ENCODE measurements around the gene CPA4.
A peak's percentile ranks its signal among the peaks of the same experiment; 100 is the strongest.

The CPA4 gene

DNA sequence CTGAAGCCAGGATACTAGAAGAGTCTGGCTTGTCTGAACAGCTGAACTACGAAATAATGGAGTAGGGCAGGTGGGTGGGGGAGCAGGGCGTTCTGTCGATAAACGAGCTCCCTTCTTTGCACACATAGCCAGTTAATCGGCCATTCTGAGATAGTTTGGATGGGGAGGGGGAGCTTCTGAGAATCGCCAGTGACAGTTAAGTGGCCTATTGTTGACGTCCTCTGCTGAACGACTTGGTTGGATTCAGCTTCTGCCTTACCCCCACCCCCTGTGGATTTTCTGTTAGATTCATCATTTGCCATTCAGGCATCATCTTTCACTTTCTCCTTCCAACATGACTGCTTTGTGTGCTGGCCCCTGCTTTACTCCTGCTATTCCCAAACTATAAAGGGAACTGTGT, 52.2 kb downstream of the CPA4 start:
- no peak for DNase-seq (ENCODE audit: low read depth)
- no peak overlapping the region for H3K4me3 ChIP-seq (replicated peaks; ENCODE audit: low read depth, low read length)
- TF ChIP-seq, protein P1, sequence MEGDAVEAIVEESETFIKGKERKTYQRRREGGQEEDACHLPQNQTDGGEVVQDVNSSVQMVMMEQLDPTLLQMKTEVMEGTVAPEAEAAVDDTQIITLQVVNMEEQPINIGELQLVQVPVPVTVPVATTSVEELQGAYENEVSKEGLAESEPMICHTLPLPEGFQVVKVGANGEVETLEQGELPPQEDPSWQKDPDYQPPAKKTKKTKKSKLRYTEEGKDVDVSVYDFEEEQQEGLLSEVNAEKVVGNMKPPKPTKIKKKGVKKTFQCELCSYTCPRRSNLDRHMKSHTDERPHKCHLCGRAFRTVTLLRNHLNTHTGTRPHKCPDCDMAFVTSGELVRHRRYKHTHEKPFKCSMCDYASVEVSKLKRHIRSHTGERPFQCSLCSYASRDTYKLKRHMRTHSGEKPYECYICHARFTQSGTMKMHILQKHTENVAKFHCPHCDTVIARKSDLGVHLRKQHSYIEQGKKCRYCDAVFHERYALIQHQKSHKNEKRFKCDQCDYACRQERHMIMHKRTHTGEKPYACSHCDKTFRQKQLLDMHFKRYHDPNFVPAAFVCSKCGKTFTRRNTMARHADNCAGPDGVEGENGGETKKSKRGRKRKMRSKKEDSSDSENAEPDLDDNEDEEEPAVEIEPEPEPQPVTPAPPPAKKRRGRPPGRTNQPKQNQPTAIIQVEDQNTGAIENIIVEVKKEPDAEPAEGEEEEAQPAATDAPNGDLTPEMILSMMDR (IDR thresholded peaks at IDR 0.05; ENCODE audit: low read length, missing control alignments): no peak

DNA sequence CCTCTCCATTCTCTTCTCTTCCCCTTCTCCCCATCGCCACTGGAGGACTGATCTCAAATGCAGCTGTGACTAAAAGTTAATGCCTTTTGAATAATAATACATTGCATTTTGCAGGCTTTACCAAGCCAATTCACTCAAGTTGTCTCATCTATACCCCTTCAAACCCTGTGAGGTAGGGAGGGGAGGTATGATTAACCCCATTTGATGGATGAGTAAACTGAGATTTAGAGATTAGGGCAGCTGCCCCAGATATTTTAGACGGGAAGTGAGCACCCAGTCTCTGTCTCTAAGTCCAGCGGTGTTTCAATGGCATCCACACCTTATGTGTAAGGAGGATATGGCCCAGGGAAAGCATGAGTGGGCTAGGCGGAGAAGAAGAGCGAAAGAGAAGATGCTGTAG, 52.8 kb downstream of the CPA4 start:
- no peak overlapping the region for H3K4me3 ChIP-seq (replicated peaks; ENCODE audit: low read depth, low read length)
- TF ChIP-seq, protein P1 (IDR thresholded peaks at IDR 0.05; ENCODE audit: low read length, missing control alignments): no peak
- DNase-seq (ENCODE audit: low read depth): no peak

DNA sequence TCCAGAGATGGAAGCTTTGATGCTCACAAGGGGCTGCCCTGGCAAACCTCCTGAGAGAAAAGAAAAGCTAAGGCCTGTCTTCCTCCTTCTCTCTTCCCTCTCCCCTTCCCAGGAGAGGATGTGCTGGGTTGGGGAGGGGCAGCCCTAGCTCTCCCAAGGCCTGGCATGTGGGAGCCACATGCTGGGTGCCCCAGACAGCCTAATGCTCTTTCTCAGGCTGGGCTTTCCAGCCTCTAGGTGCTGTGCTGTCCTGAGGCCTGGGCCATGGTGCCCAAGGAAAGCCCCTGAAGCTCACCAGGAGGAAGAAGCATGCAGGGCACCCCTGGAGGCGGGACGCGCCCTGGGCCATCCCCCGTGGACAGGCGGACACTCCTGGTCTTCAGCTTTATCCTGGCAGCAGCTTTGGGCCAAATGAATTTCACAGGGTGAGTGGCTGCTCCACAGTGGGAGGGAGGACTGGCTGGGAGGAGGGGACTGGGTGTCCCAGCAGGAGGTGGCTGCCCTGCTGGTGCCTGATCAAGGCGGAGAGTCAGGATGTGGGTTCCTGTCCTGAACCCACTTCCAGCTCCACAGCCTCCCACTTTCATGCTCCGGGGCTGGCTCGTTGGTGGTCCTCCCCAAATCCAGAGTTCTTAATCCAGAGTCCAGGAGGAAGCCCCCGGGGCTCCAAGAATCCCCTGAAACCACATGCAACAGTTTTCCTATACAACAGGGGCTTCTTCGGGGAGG, 53.4 kb downstream of the CPA4 start:
- no peak overlapping the region for H3K4me3 ChIP-seq (replicated peaks; ENCODE audit: low read depth, low read length)
- DNase-seq (ENCODE audit: low read depth): no peak
- TF ChIP-seq, protein P1 (IDR thresholded peaks at IDR 0.05; ENCODE audit: low read length, missing control alignments): no peak

DNA sequence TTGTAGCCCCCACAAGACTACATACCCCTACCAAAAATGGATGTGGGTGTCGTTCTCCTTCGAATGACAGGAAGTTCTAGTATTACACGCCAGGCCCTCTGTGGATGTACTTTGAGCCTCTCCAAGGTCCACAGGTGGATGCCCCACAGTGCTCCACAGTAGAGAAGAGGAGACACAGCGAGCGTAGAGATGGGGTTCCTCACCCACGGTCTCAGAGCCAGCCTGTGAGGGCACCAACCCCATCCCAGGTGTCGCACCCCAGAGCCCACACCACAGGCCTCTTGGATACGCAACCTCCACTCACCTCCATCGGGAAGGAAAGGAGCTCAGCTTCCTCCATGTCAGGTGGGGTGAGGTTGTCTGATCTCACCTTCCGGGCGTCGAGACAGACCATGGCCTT, 54.0 kb downstream of the CPA4 start:
- no peak for DNase-seq (ENCODE audit: low read depth)
- TF ChIP-seq, protein P1 (IDR thresholded peaks at IDR 0.05; ENCODE audit: low read length, missing control alignments): no peak

DNA sequence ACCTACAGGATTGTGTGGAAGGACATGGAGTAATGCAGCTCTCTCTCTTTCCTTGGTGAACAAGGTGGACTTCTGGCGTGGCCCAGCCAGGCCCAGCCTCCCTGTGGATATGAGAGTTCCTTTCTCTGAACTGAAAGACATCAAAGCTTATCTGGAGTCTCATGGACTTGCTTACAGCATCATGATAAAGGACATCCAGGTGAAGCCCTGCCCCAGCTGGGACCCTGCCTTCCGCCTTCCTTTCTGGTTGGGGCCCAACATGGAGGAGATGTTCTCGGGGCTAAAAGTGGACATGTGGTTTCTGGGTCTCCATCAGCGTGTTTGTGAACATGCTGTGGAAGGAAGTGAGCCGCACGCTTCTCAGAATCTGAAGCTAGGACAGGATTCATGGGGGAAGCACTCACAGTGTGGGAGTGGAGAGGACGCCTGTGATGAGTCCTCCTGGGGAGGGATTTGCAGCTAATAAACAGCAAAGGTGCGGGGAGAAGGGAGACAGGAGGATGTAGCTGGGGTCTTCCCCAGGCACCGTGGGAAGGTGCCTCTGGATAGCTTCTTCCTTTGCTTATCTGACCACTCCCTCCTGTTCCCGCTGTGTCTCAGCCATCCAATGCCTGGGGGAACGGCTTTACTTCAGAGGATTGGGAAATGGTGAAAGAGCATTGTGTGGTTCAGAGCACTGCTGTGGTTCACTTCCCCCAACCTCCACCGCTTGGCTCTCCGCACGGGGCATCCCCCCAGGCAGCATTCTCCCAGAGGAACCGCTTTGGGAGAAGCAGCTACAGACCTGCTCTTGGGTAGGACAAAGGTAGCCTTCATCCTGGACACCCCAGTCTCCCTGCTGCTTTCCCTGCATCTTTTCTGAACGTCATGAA, 57.2 kb downstream of the CPA4 start:
- TF ChIP-seq, protein P1 (IDR thresholded peaks at IDR 0.05; ENCODE audit: low read length, missing control alignments): no peak
- H3K4me3 ChIP-seq (replicated peaks; ENCODE audit: low read depth, low read length): no peak overlapping the region
- DNase-seq (ENCODE audit: low read depth): peak; percentile 43

More for the DNA sequence above, 54.0 kb downstream of the CPA4 start:
- H3K4me3 ChIP-seq (replicated peaks; ENCODE audit: low read depth, low read length): no peak overlapping the region

DNA sequence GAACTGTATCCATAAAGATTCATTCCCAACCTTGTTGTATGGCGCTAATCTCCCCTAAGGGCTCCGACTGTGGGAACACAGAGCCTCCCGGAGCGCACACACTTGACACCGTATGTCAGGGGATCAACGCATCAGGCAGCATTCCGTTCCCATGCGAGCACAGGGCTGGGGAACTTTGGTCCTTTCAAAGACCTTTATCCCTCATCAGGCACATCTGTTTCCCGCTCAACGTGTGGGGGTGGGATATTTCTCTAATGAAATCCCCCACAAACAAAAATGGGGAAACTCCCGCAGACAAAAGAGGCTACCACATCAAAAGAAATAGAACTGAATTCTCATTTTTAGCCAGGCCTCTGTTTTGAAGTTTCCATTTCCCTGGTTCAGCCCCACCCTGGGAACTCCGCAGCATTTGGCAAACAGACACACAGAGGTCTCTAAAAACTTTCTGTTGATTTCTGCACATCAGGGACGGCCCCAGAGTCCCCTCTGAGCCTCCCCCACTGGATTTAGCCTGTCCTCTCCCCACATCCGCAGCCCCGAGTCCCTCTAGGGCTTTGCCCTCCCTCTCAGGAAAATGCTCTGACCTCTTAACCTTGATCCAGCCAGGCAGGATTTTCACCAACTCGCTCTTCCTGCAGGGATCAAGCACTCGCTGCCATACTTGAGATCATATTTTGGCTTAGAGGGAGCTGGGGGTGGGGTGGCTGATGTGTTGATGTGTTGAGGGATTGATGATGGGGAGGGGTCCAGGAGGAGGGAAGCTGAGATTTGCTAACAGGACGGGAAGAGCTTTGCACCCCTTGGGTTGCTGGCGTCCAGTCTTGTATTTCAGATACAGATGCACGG, 58.2 kb downstream of the CPA4 start:
- TF ChIP-seq, protein P1 (IDR thresholded peaks at IDR 0.05; ENCODE audit: low read length, missing control alignments): no peak
- no peak overlapping the region for H3K4me3 ChIP-seq (replicated peaks; ENCODE audit: low read depth, low read length)
- no peak for DNase-seq (ENCODE audit: low read depth)
